DOHH2 (cell line): Measurements from ENCODE around the gene ST6GALNAC5.

Experiments used
- CTCF ChIP-seq: fragments of 200-600 bp; sonication (generic); IDR thresholded peaks from one replicate; pipeline ENCODE4 v1.5.1; 2014; ENCODE audit warnings: antibody characterized with exemption, mild to moderate bottlenecking, low read depth, low read length; ENCODE audit not compliant: poor library complexity, severe bottlenecking
- EZH2phosphoT487 ChIP-seq: fragments of 200-600 bp; sonication (generic); IDR thresholded peaks from 2 replicates; pipeline ENCODE4 v1.6.1; 2017; ENCODE audit warnings: borderline replicate concordance, mild to moderate bottlenecking, antibody characterized with exemption, low read length, moderate library complexity, mixed read lengths

- no peak for TF ChIP-seq CTCF
- TF ChIP-seq EZH2phosphoT487, result no peak
Measured at GRCh38 chr1:76921590-76921989, 54.3 kb downstream of the ST6GALNAC5 start.
